Left ventricle myocardium inferior (tissue), 1 donor: ENCODE results near the gene FFAR3. TPM values are rescaled to one million over a fixed set of nuclear protein-coding genes. Genes with fewer than 3 reads are reported as not detected.

Experiments used
- DNase-seq: peaks from one replicate; pipeline ENCODE4 v3.0.0-alpha.2; 2020
- H3K27ac ChIP-seq: fragments of 200-600 bp; replicated peaks from 2 replicates; pipeline ENCODE4 v1.8.0; 2021
- H3K27me3 ChIP-seq: fragments of 200-600 bp; 2 replicates; pipeline ENCODE4 v1.8.0; 2021; ENCODE audit warnings: low read depth
- H3K36me3 ChIP-seq: fragments of 200-600 bp; 2 replicates; pipeline ENCODE4 v1.8.0; 2021
- H3K4me1 ChIP-seq: fragments of 200-600 bp; 2 replicates; pipeline ENCODE4 v1.8.0; 2021
- H3K4me3 ChIP-seq: fragments of 200-600 bp; 2 replicates; pipeline ENCODE4 v1.8.0; 2021; ENCODE audit warnings: mild to moderate bottlenecking, moderate library complexity
- H3K9me3 ChIP-seq: fragments of 200-600 bp; replicated peaks from 2 replicates; pipeline ENCODE4 v1.8.0; 2021
- CTCF ChIP-seq: fragments of 200-600 bp; IDR thresholded peaks from 2 replicates; pipeline ENCODE4 v1.8.0; 2021; ENCODE audit warnings: antibody characterized with exemption, mild to moderate bottlenecking, borderline replicate concordance
- intact Hi-C: fragments of 100-400 bp; cut with micrococcal nuclease; formaldehyde crosslinking; loops from one replicate; pipeline ENCODE4 v1.11.0; 2022
- microRNA-seq: library from miRNA; unstranded; fragments of <30 nt; microRNA quantifications from one replicate; pipeline ENCODE4 v1.2.0, GENCODE V29; 2020
- total RNA-seq: library from RNA; stranded (reverse); fragmentation: NEBNext Ultra II Directional; extraction: Animal tissue kit (Norgen Biotek cat#: 25700); gene quantifications from one replicate; pipeline ENCODE4 v1.2.1, GENCODE V29; 2021
- donor health status: DM: no; HTN: yes; CAD: no; lungs with severe emphysema.

FFAR3 gene
- total RNA-seq, 1 donor from 2014 or later: not detected

GRCh38 chr19:35407619-35408018 is 49.4 kb downstream of the FFAR3 start:
- H3K27me3 ChIP-seq: no peaks in the 10 kb centered on the region
- H3K4me3 ChIP-seq: no peak overlapping the region
- H3K4me1 ChIP-seq: peaks cover 10% of the 10 kb centered on the region
- no peaks in the 10 kb centered on the region for H3K36me3 ChIP-seq
- TF ChIP-seq CTCF: no peak
- H3K27ac ChIP-seq: no peak overlapping the region
- no peak for DNase-seq
- intact Hi-C loops: no loop called here
- no peaks in the 10 kb centered on the region for H3K9me3 ChIP-seq

GRCh38 chr19:35408284-35409171 is 50.3 kb downstream of the FFAR3 start:
- Histone ChIP-seq H3K27me3 (no peaks in the 10 kb centered on the region), H3K36me3 (no peaks in the 10 kb centered on the region), H3K9me3 (no peaks in the 10 kb centered on the region), H3K4me3 (no peak overlapping the region), H3K4me1 (peaks cover 2% of the 10 kb centered on the region), H3K27ac (no peak overlapping the region)
- TF ChIP-seq CTCF: no peak
- DNase-seq: no peak
- intact Hi-C loops: no loop called here

GRCh38 chr19:35409191-35409590 is 50.9 kb downstream of the FFAR3 start:
- no peak for DNase-seq
- Histone ChIP-seq H3K9me3 (no peaks in the 10 kb centered on the region), H3K4me3 (no peak overlapping the region), H3K27ac (no peak overlapping the region), H3K36me3 (no peaks in the 10 kb centered on the region), H3K27me3 (no peaks in the 10 kb centered on the region), H3K4me1 (no peaks in the 10 kb centered on the region)
- no peak for TF ChIP-seq CTCF
- intact Hi-C loops: no loop called here

Small RNA genes within 50 kb of the gene (microRNA-seq; reads per million reads assigned to microRNA genes)
- gene MIR5196: not detected

Other genes with a start within 250 kb of the FFAR3 start
- 1.1 TPM for gene FXYD3, start 242.6 kb upstream of the FFAR3 start, total RNA-seq
- gene LGI4, start 223.4 kb upstream of the FFAR3 start, total RNA-seq: 8.4 TPM
- 509 TPM for gene FXYD1, start 219.6 kb upstream of the FFAR3 start, total RNA-seq
- gene FXYD7, start 215.2 kb upstream of the FFAR3 start, total RNA-seq: not detected
- gene FXYD5, start 203.7 kb upstream of the FFAR3 start, total RNA-seq: 23.4 TPM
- gene FAM187B, start 129.7 kb upstream of the FFAR3 start, total RNA-seq: not detected
- 4.5 TPM for gene LSR, start 109.5 kb upstream of the FFAR3 start, total RNA-seq
- 147 TPM for gene USF2, start 89.5 kb upstream of the FFAR3 start, total RNA-seq
- gene HAMP, start 75.9 kb upstream of the FFAR3 start, total RNA-seq: not detected
- gene MAG, start 66.3 kb upstream of the FFAR3 start, total RNA-seq: not detected
- gene CD22, start 29.3 kb upstream of the FFAR3 start, total RNA-seq: not detected
- not detected for gene FFAR1, start 10.6 kb upstream of the FFAR3 start, total RNA-seq
- not detected for gene GPR42, start 12.6 kb downstream of the FFAR3 start, total RNA-seq
- 0.27 TPM for gene FFAR2, start 89.8 kb downstream of the FFAR3 start, total RNA-seq
- not detected for gene KRTDAP, start 132.0 kb downstream of the FFAR3 start, total RNA-seq
- 7.9 TPM for gene DMKN, start 155.2 kb downstream of the FFAR3 start, total RNA-seq
- not detected for gene SBSN, start 169.9 kb downstream of the FFAR3 start, total RNA-seq
- gene GAPDHS, start 175.0 kb downstream of the FFAR3 start, total RNA-seq: not detected
- gene TMEM147, start 187.2 kb downstream of the FFAR3 start, total RNA-seq: 84.3 TPM
- gene ATP4A, start 205.2 kb downstream of the FFAR3 start, total RNA-seq: not detected
- gene PMIS2, start 227.7 kb downstream of the FFAR3 start, total RNA-seq: not detected